Measurements from ENCODE around the gene TNFRSF18. TPM values are rescaled to one million over a fixed set of nuclear protein-coding genes. Genes with fewer than 3 reads are reported as not detected.

TNFRSF18 gene
- total and polyA plus RNA-seq, 2 donors (not counting 1 experiment from before 2014, with no cell fraction given): 10.1 to 33.5 TPM

DNA sequence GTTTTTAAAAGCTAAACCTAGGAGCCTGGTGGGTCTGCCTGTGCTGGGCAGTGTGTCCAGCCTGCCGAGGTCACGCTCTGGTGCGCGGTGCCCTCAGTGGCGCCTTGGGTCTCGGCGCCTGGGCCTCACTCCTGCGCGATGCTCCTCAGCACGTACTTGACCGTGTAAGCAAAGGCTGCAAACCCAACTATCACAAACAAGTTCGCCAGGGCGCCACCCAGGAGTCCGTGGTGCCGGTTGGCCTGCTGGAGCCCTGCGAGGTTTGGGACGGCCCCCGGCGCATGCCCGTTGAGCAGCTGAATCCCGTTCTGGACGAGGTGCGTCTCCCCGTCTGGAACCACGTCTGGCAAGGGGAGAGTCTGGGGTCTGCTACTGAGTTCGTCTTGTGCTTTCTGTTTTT lies 48.7 kb upstream of the TNFRSF18 start:
- no peak overlapping the region for H3K27ac Mint-ChIP-seq
- intact Hi-C loops (cut with micrococcal nuclease): no loop called here
- H3K27ac ChIP-seq (ENCODE audit: low read length in 2 of 2): no peak overlapping the region
- peaks cover 25% of the 10 kb centered on the region for H4K20me1 ChIP-seq (ENCODE audit: control insufficient read depth, insufficient read depth, low read length, poor library complexity, severe bottlenecking)
- H3K27me3 ChIP-seq (replicated peaks in 1 of 4; ENCODE audit: control extremely low read depth in 1 of 4, control insufficient read depth in 3 of 4, insufficient read depth in 4 of 4, low read length in 3 of 4): no peaks in the 10 kb centered on the region
- DNase-seq (no peak), ATAC-seq (ENCODE audit: low read depth) (no peak)
- no peaks in the 10 kb centered on the region for H3K9me3 Mint-ChIP-seq (ENCODE audit: insufficient read depth)
- no peak overlapping the region for H2AFZ ChIP-seq (ENCODE audit: insufficient read depth, low read depth, low read length, poor library complexity, severe bottlenecking)
- H3K9ac ChIP-seq (ENCODE audit: low read length): no peak overlapping the region
- H3K4me1 Mint-ChIP-seq: peaks cover 16% of the 10 kb centered on the region
- CTCF ChIA-PET: interaction anchor here (1.6 kb wide), 1 partner anchor 133 kb away, joined by 5 read pairs; no protein-coding TSS in a partner anchor
- peaks cover 10 to 13% of the 10 kb centered on the region in 2 donors for H3K4me1 ChIP-seq (ENCODE audit: control insufficient read depth in 2 of 2, insufficient read depth in 2 of 2, low read length in 2 of 2)
- peaks cover 18% of the 10 kb centered on the region for H3K79me2 ChIP-seq (ENCODE audit: control insufficient read depth, insufficient read depth, low read length)
- 97% methylated on average over 21 of the region's 26 CpGs for WGBS (ENCODE audit: insufficient coverage)
- H3K9me3 ChIP-seq (ENCODE audit: control extremely low read depth in 1 of 3, control insufficient read depth in 2 of 3, insufficient read depth in 1 of 3, low read length in 2 of 3): no peaks in the 10 kb centered on the region
- H3K27me3 Mint-ChIP-seq: no peaks in the 10 kb centered on the region
- no peak overlapping the region for H3K4me2 ChIP-seq (replicated peaks; ENCODE audit: low read depth, low read length, poor library complexity, severe bottlenecking)
- TF ChIP-seq EZH2 (IDR thresholded peaks at IDR 0.05; ENCODE audit: borderline replicate concordance, insufficient read depth, low read depth, low read length, poor library complexity, severe bottlenecking): no peak
- POLR2A ChIA-PET: no interaction called here
- H3K4me3 ChIP-seq (ENCODE audit: control extremely low read depth in 1 of 5, extremely low read depth in 1 of 5, insufficient read depth in 1 of 5, low read depth in 2 of 5, low read length in 4 of 5): no peak overlapping the region
- H3K36me3 ChIP-seq (replicated peaks in 1 of 2; ENCODE audit: control extremely low read depth in 1 of 2, control insufficient read depth in 1 of 2, extremely low read depth in 1 of 2, insufficient read depth in 2 of 2, low read length in 1 of 2): peaks cover 0 to 44% of the 10 kb centered on the region in 2 experiments
- no peak overlapping the region for H3K4me3 Mint-ChIP-seq

DNA sequence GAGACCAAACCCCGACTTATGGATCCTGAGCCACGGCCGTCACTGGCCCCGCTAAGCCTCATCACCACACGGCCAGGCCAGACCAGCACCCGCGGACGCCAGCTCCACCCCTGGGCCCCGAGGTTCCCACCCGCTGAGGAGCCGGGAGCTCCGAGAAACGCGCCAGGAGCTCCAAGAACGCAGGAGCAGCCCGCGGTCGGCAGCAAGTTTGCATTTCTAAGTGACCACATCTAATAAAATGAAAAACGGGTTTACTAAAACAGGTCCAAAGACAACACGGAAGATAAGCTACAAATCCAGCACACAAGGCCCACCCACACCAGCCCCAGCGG lies 48.2 kb upstream of the TNFRSF18 start:
- no peaks in the 10 kb centered on the region for H3K9me3 ChIP-seq (ENCODE audit: control extremely low read depth in 1 of 3, control insufficient read depth in 2 of 3, insufficient read depth in 1 of 3, low read length in 2 of 3)
- POLR2A ChIA-PET: no interaction called here

More for the DNA sequence above, 48.2 kb upstream of the TNFRSF18 start:
- intact Hi-C loops (cut with micrococcal nuclease): no loop called here
- Mint-ChIP-seq H3K9me3 (ENCODE audit: insufficient read depth) (no peaks in the 10 kb centered on the region), H3K27me3 (no peaks in the 10 kb centered on the region), H3K4me3 (no peak overlapping the region), H3K27ac (no peak overlapping the region), H3K4me1 (peaks cover 17% of the 10 kb centered on the region)
- Histone ChIP-seq H3K36me3 (replicated peaks in 1 of 2; ENCODE audit: control extremely low read depth in 1 of 2, control insufficient read depth in 1 of 2, extremely low read depth in 1 of 2, insufficient read depth in 2 of 2, low read length in 1 of 2) (peaks cover 0 to 40% of the 10 kb centered on the region in 2 experiments), H4K20me1 (ENCODE audit: control insufficient read depth, insufficient read depth, low read length, poor library complexity, severe bottlenecking) (peaks cover 21% of the 10 kb centered on the region), H3K4me1 (ENCODE audit: control insufficient read depth in 2 of 2, insufficient read depth in 2 of 2, low read length in 2 of 2) (peaks cover 13 to 16% of the 10 kb centered on the region in 2 donors), H3K4me3 (ENCODE audit: control extremely low read depth in 1 of 5, extremely low read depth in 1 of 5, insufficient read depth in 1 of 5, low read depth in 2 of 5, low read length in 4 of 5) (no peak overlapping the region), H3K79me2 (ENCODE audit: control insufficient read depth, insufficient read depth, low read length) (peaks cover 14% of the 10 kb centered on the region), H3K27ac (ENCODE audit: low read length in 2 of 2) (no peak overlapping the region), H2AFZ (ENCODE audit: insufficient read depth, low read depth, low read length, poor library complexity, severe bottlenecking) (no peak overlapping the region), H3K4me2 (replicated peaks; ENCODE audit: low read depth, low read length, poor library complexity, severe bottlenecking) (no peak overlapping the region), H3K27me3 (replicated peaks in 1 of 4; ENCODE audit: control extremely low read depth in 1 of 4, control insufficient read depth in 3 of 4, insufficient read depth in 4 of 4, low read length in 3 of 4) (no peaks in the 10 kb centered on the region), H3K9ac (ENCODE audit: low read length) (no peak overlapping the region)
- WGBS (ENCODE audit: insufficient coverage): 96% methylated on average over 21 of the region's 21 CpGs
- CTCF ChIA-PET: interaction anchor here (1.6 kb wide), 1 partner anchor 133 kb away, joined by 5 read pairs; no protein-coding TSS in a partner anchor
- ATAC-seq (ENCODE audit: low read depth): no peak
- TF ChIP-seq, protein P1, sequence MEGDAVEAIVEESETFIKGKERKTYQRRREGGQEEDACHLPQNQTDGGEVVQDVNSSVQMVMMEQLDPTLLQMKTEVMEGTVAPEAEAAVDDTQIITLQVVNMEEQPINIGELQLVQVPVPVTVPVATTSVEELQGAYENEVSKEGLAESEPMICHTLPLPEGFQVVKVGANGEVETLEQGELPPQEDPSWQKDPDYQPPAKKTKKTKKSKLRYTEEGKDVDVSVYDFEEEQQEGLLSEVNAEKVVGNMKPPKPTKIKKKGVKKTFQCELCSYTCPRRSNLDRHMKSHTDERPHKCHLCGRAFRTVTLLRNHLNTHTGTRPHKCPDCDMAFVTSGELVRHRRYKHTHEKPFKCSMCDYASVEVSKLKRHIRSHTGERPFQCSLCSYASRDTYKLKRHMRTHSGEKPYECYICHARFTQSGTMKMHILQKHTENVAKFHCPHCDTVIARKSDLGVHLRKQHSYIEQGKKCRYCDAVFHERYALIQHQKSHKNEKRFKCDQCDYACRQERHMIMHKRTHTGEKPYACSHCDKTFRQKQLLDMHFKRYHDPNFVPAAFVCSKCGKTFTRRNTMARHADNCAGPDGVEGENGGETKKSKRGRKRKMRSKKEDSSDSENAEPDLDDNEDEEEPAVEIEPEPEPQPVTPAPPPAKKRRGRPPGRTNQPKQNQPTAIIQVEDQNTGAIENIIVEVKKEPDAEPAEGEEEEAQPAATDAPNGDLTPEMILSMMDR (IDR thresholded peaks at IDR 0.05): no peak
- TF ChIP-seq EZH2 (IDR thresholded peaks at IDR 0.05; ENCODE audit: borderline replicate concordance, insufficient read depth, low read depth, low read length, poor library complexity, severe bottlenecking): no peak
- DNase-seq: no peak
